ENCODE measurements around the gene CTBP2. TPM values are rescaled to one million over a fixed set of nuclear protein-coding genes. Genes with fewer than 3 reads are reported as not detected.

Gene CTBP2
- total RNA-seq, 1 experiment from 2014 or later = 97.2 TPM

DNA sequence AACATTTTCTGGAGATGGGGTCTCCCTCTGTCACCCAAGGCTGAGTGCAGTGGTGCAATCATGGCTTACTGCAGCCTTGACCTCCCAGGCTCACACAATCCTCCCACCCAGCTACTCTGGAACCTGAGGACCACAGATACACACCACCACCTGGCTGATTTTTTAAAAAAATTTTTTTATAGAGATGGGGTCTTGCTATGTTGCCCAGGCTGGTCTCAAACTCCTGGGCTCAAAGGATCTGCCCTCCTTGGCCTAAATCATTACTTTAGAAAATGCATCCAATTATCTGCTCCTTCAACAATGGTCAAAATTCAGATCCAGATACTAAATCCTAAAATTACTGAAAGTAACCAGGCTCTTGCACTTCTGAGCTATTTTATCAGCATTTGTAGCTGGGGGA lies 55.2 kb downstream of the CTBP2 start:
- H3K4me1 Mint-ChIP-seq (ENCODE audit: low read depth, unreplicated experiment) = no peaks in the 10 kb centered on the region
- H3K9me3 Mint-ChIP-seq (ENCODE audit: unreplicated experiment) = no peaks in the 10 kb centered on the region
- H3K27ac Mint-ChIP-seq (ENCODE audit: unreplicated experiment) = no peak overlapping the region
- peaks cover 7% of the 10 kb centered on the region for H3K36me3 ChIP-seq (ENCODE audit: control insufficient read depth, insufficient read depth, low read length)
- no peaks in the 10 kb centered on the region for H3K9me3 ChIP-seq
- no peaks in the 10 kb centered on the region for H3K27me3 ChIP-seq (replicated peaks; ENCODE audit: control insufficient read depth, insufficient read depth, low read length)
- no peaks in the 10 kb centered on the region for H3K4me1 ChIP-seq
- H3K27me3 Mint-ChIP-seq (ENCODE audit: insufficient read depth, unreplicated experiment) = no peaks in the 10 kb centered on the region
- no peak overlapping the region for H3K4me3 ChIP-seq (ENCODE audit: low read depth, low read length)
- peak in 1 of 2 experiments; percentile 14 for DNase-seq
- no TSS peak for BruUV-seq (replicated peaks)
- CTCF ChIA-PET = no interaction called here
- H3K36me3 Mint-ChIP-seq (ENCODE audit: insufficient read depth, unreplicated experiment) = peaks cover 57% of the 10 kb centered on the region
- H3K4me3 Mint-ChIP-seq (ENCODE audit: unreplicated experiment) = no peak overlapping the region
- intact Hi-C loops (cut with micrococcal nuclease; ENCODE audit: unreplicated experiment) = no loop called here
- TF ChIP-seq, protein P1, sequence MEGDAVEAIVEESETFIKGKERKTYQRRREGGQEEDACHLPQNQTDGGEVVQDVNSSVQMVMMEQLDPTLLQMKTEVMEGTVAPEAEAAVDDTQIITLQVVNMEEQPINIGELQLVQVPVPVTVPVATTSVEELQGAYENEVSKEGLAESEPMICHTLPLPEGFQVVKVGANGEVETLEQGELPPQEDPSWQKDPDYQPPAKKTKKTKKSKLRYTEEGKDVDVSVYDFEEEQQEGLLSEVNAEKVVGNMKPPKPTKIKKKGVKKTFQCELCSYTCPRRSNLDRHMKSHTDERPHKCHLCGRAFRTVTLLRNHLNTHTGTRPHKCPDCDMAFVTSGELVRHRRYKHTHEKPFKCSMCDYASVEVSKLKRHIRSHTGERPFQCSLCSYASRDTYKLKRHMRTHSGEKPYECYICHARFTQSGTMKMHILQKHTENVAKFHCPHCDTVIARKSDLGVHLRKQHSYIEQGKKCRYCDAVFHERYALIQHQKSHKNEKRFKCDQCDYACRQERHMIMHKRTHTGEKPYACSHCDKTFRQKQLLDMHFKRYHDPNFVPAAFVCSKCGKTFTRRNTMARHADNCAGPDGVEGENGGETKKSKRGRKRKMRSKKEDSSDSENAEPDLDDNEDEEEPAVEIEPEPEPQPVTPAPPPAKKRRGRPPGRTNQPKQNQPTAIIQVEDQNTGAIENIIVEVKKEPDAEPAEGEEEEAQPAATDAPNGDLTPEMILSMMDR (IDR thresholded peaks at IDR 0.05; ENCODE audit: insufficient read depth in 1 of 2, low read depth in 1 of 2, low read length in 1 of 2, severe bottlenecking in 1 of 2, unreplicated experiment in 1 of 2) = no peak
- POLR2A ChIA-PET = no interaction called here

DNA sequence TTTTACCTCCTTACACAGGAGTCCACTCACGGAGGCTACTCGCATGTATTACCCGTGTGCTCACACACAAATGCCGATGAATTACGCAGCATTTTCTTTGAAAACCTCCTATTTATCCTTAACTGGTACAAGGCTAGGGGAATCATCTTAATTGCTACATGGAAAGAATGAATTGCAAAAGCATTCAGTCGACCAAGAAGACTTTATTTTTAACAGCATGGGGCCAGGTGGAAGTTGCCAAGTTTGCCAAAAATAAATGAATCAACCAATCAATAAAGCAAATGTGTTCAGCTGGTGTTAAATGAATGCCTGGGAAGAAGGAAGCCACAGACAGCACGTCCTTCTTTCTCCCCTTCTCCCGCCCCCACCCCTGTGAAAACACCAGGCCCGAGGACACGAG lies 55.8 kb downstream of the CTBP2 start:
- Histone ChIP-seq H3K4me1 (no peaks in the 10 kb centered on the region), H3K36me3 (ENCODE audit: control insufficient read depth, insufficient read depth, low read length) (peaks cover 4% of the 10 kb centered on the region), H3K27me3 (replicated peaks; ENCODE audit: control insufficient read depth, insufficient read depth, low read length) (no peaks in the 10 kb centered on the region), H3K9me3 (no peaks in the 10 kb centered on the region), H3K4me3 (ENCODE audit: low read depth, low read length) (no peak overlapping the region)
- no peak overlapping the region for H3K4me3 Mint-ChIP-seq (ENCODE audit: unreplicated experiment)
- CTCF ChIA-PET = no interaction called here
- H3K36me3 Mint-ChIP-seq (ENCODE audit: insufficient read depth, unreplicated experiment) = peaks cover 58% of the 10 kb centered on the region
- TF ChIP-seq, protein P1 (IDR thresholded peaks at IDR 0.05; ENCODE audit: insufficient read depth in 1 of 2, low read depth in 1 of 2, low read length in 1 of 2, severe bottlenecking in 1 of 2, unreplicated experiment in 1 of 2) = no peak
- intact Hi-C loops (cut with micrococcal nuclease; ENCODE audit: unreplicated experiment) = no loop called here
- BruUV-seq (replicated peaks) = no TSS peak
- DNase-seq = no peak
- H3K27ac Mint-ChIP-seq (ENCODE audit: unreplicated experiment) = no peak overlapping the region
- H3K27me3 Mint-ChIP-seq (ENCODE audit: insufficient read depth, unreplicated experiment) = no peaks in the 10 kb centered on the region
- H3K4me1 Mint-ChIP-seq (ENCODE audit: low read depth, unreplicated experiment) = no peaks in the 10 kb centered on the region
- no peaks in the 10 kb centered on the region for H3K9me3 Mint-ChIP-seq (ENCODE audit: unreplicated experiment)
- POLR2A ChIA-PET = no interaction called here

DNA sequence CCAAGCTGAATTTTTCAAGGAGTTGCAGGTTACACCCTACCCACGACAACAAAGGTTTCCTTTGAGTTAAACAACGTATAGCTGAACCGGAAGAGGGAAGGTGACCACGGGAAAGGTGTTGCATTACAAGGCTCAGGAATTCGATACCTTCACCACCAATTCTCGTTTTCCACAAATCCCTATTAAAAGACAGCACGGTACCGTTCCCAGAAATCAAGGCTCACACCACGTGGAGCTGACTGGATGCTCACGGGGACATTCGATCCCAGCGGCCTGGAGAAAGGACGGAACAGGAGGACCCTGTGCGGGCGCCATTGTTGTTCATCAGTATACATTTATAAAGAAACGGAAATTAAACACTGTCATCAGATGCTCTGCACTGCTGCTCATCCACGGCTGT lies 56.4 kb downstream of the CTBP2 start:
- Mint-ChIP-seq H3K27ac (ENCODE audit: unreplicated experiment) (no peak overlapping the region), H3K9me3 (ENCODE audit: unreplicated experiment) (no peaks in the 10 kb centered on the region), H3K4me3 (ENCODE audit: unreplicated experiment) (no peak overlapping the region), H3K27me3 (ENCODE audit: insufficient read depth, unreplicated experiment) (no peaks in the 10 kb centered on the region), H3K36me3 (ENCODE audit: insufficient read depth, unreplicated experiment) (peaks cover 53% of the 10 kb centered on the region), H3K4me1 (ENCODE audit: low read depth, unreplicated experiment) (no peaks in the 10 kb centered on the region)
- Histone ChIP-seq H3K27me3 (replicated peaks; ENCODE audit: control insufficient read depth, insufficient read depth, low read length) (no peaks in the 10 kb centered on the region), H3K4me1 (no peaks in the 10 kb centered on the region), H3K9me3 (no peaks in the 10 kb centered on the region), H3K4me3 (ENCODE audit: low read depth, low read length) (no peak overlapping the region), H3K36me3 (ENCODE audit: control insufficient read depth, insufficient read depth, low read length) (peaks cover 2% of the 10 kb centered on the region)
- TF ChIP-seq, protein P1 (IDR thresholded peaks at IDR 0.05; ENCODE audit: insufficient read depth in 1 of 2, low read depth in 1 of 2, low read length in 1 of 2, severe bottlenecking in 1 of 2, unreplicated experiment in 1 of 2) = no peak
- CTCF ChIA-PET = interaction anchor here (1.6 kb wide), 1 partner anchor 56 kb away, joined by 6 read pairs; no protein-coding TSS in a partner anchor
- intact Hi-C loops (cut with micrococcal nuclease; ENCODE audit: unreplicated experiment) = no loop called here
- POLR2A ChIA-PET = no interaction called here
- no TSS peak for BruUV-seq (replicated peaks)
- DNase-seq = no peak
